GM12872 (cell line): ENCODE measurements around the gene RHOA.

Experiments
- CTCF ChIP-seq: IDR thresholded peaks from 3 replicates; pipeline ENCODE4 v1.5.1; 2011; ENCODE audit warnings: low read depth, mild to moderate bottlenecking, low read length, moderate library complexity; ENCODE audit not compliant: insufficient read depth

Gene RHOA

GRCh38 chr3:49417516-49418120, 5.8 kb upstream of the RHOA start:
- TF ChIP-seq CTCF: no peak

- no peak for TF ChIP-seq CTCF
These were observed 5.1 kb upstream of the RHOA start for GRCh38 chr3:49416867-49417266.

GRCh38 chr3:49415931-49416601, 4.3 kb upstream of the RHOA start:
- TF ChIP-seq CTCF: no peak

- TF ChIP-seq CTCF: no peak
These were observed 3.0 kb upstream of the RHOA start for GRCh38 chr3:49414753-49415152.

GRCh38 chr3:49413338-49413734, 1.6 kb upstream of the RHOA start:
- TF ChIP-seq CTCF: no peak

GRCh38 chr3:49412632-49413337, 1.0 kb upstream of the RHOA start:
- no peak for TF ChIP-seq CTCF

- no peak for TF ChIP-seq CTCF
These were observed 225 bp downstream of the RHOA start for GRCh38 chr3:49411535-49411967.
